Measurements from ENCODE around the gene GNA12.

Gene GNA12

DNA sequence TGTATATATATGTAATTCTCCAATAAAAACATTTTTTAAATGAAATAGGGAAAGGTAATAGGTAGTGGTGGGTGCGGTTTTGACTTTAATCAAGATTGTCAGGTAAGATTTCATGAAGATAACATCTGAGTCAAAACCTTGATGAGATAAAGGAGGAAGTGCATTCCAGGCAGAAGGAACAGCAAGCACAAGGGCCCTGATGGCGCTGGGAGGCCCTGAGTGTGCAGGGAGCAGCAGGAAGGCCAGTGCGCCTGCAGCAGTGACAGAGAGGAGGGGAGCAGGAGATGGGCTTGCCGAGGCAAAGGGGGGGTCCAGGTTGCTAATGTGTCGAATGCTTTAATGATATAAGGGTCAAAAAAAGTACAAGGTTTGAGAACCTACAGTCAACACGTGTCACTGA is 69.8 kb downstream of the GNA12 start:
- in situ Hi-C loops (cut with HindIII; ENCODE audit: low pct_ligation_motif_present, low pct_unique_long_range_greater_than_20kb, low sequenced_read_pairs), result no loop called here

DNA sequence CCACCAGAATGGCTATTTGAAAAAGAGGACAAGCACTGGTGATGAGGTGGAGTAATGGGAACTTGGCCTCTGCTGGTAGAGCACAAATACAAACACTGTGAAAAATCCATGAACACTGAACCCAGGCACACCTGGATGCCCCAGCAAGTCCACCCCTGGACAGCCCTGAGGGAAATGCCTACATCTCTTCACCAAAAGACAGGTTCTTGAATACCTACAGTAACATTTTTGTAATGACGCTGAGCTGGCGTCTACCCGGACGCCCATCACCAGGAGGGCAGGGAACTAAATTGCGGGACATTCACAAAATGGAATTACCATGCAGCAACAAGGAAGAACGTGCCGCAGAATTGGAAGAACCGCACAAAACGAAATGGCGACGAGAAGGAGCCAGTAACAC is 70.5 kb downstream of the GNA12 start:
- in situ Hi-C loops (cut with HindIII; ENCODE audit: low pct_ligation_motif_present, low pct_unique_long_range_greater_than_20kb, low sequenced_read_pairs), result no loop called here
- DNase-seq, result no peak

More for the DNA sequence above, 69.8 kb downstream of the GNA12 start:
- no peak for DNase-seq

- in situ Hi-C loops (cut with HindIII; ENCODE audit: low pct_ligation_motif_present, low pct_unique_long_range_greater_than_20kb, low sequenced_read_pairs), result no loop called here
- no peak for DNase-seq
These were observed 72.8 kb downstream of the GNA12 start for GRCh38 chr7:2771274-2771731.

GRCh38 chr7:2764621-2765020 is 79.5 kb downstream of the GNA12 start:
- in situ Hi-C loops (cut with HindIII; ENCODE audit: low pct_ligation_motif_present, low pct_unique_long_range_greater_than_20kb, low sequenced_read_pairs), result no loop called here
- DNase-seq, result no peak

DNA sequence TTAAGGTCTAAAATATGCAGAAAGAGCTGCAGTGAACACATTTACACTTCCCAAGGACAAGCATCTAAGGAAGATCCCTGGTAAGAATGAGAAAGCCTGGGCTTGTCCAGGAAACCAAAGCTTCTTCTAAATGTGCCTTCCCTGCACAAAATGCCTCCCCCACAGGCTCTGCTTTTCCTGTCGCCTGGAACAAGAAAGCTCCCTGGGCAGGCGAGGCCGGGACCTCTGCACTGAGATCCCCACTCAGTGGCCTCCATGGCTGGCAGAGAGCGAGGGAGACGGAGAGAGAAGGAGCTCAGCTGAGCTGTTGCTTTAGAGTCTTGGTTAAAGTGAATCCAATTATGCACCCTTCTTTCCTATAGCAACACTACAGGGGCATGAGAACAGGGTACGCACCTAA is 80.5 kb downstream of the GNA12 start:
- in situ Hi-C loops (cut with HindIII; ENCODE audit: low pct_ligation_motif_present, low pct_unique_long_range_greater_than_20kb, low sequenced_read_pairs), result no loop called here
- no peak for DNase-seq

- in situ Hi-C loops (cut with HindIII; ENCODE audit: low pct_ligation_motif_present, low pct_unique_long_range_greater_than_20kb, low sequenced_read_pairs), result no loop called here
- no peak for DNase-seq
These were observed 82.2 kb downstream of the GNA12 start for GRCh38 chr7:2761801-2762497.

DNA sequence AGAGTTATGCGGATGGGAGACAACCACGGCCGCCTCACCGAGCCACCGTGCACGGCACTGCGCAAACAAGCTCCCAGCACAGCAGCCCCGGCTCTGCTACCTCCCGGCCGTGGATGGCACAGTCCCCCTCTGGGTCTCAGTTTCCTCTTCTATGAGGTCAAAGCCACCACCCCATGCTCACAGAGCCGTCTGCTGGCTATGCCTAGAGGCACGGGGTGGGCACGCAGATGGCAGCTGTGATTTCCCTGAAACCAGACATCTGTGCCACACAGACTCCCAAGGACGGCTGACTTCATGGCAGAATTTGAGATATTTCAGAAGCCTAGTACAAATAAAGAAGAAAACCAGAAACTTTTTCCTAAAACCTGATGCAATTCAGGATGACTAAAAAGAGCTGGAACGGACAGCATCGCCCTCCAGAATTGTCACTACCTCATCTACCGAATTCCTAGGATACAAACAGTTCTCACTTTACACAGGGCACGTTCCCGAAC is 82.9 kb downstream of the GNA12 start:
- in situ Hi-C loops (cut with HindIII; ENCODE audit: low pct_ligation_motif_present, low pct_unique_long_range_greater_than_20kb, low sequenced_read_pairs), result no loop called here

GRCh38 chr7:2760098-2760889 is 83.8 kb downstream of the GNA12 start:
- in situ Hi-C loops (cut with HindIII; ENCODE audit: low pct_ligation_motif_present, low pct_unique_long_range_greater_than_20kb, low sequenced_read_pairs), result no loop called here
- DNase-seq, result peak; percentile 80

More for the DNA sequence above, 82.9 kb downstream of the GNA12 start:
- DNase-seq, result no peak

DNA sequence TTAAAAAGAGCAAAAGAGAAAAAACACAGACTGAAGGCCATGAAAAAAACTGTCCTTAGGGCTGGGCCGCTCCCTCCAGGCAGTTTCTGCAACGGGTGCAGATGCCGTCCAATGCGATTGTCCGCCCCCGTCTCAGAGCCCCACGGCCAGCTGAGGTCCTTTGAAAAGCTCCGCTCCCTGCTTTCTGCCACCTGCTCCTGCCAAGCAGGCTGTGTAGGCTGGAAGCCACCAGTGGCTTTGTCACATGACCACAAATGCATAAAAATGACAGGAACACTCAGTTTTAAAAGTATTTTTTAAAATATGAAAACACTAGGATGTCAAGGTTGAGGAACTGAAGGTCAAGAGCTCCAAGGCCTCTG is 84.4 kb downstream of the GNA12 start:
- DNase-seq, result no peak
- in situ Hi-C loops (cut with HindIII; ENCODE audit: low pct_ligation_motif_present, low pct_unique_long_range_greater_than_20kb, low sequenced_read_pairs), result no loop called here

DNA sequence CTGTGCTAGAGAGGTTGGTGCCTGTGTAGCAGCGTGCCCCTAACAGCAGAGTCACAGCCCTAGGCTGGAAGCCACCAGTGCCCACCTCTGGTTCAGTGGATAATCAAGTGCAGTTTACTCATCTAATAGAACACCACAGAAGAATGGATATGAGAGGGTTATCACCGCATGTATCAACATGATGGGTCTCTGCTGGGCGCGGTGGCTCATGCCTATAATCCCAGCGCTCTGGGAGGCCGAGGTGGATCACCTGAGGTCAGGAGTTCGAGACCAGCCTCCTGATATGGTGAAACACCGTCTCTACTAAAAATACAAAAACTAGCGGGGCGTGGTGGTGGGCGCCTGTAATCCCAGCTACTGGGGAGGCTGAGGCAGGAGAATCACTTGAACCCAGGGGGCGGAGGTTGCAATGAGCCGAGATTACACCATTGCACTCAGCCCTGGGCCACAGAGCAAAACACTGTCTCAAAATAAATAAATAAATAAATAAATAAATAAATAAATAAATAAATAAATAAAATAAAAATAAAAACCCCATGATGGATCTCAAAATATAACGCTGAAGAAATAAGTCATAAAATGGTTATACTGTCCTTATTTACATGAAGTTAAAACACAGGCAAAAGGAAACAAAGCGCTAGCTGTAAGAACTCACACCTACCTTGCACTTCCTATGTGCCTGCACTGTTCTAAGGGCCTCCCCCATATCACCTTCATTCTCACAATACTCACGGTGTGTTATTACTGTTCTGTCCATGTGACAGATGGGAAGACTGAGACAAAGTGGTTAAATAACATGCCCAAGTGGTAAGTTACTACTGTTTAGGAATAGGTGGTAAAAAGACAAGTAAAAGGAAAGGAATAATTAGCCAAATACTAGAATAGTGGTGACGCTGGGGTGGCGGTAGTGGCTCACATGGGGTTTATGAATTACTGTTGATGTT is 85.2 kb downstream of the GNA12 start:
- peak; percentile 41 for DNase-seq
- in situ Hi-C loops (cut with HindIII; ENCODE audit: low pct_ligation_motif_present, low pct_unique_long_range_greater_than_20kb, low sequenced_read_pairs), result no loop called here

GRCh38 chr7:2757904-2758672 is 86.0 kb downstream of the GNA12 start:
- in situ Hi-C loops (cut with HindIII; ENCODE audit: low pct_ligation_motif_present, low pct_unique_long_range_greater_than_20kb, low sequenced_read_pairs), result no loop called here
- peak; percentile 97 for DNase-seq

GRCh38 chr7:2757361-2757903 is 86.7 kb downstream of the GNA12 start:
- in situ Hi-C loops (cut with HindIII; ENCODE audit: low pct_ligation_motif_present, low pct_unique_long_range_greater_than_20kb, low sequenced_read_pairs), result no loop called here
- peak; percentile 76 for DNase-seq

GRCh38 chr7:2755531-2755930 is 88.6 kb downstream of the GNA12 start:
- in situ Hi-C loops (cut with HindIII; ENCODE audit: low pct_ligation_motif_present, low pct_unique_long_range_greater_than_20kb, low sequenced_read_pairs), result no loop called here
- no peak for DNase-seq

DNA sequence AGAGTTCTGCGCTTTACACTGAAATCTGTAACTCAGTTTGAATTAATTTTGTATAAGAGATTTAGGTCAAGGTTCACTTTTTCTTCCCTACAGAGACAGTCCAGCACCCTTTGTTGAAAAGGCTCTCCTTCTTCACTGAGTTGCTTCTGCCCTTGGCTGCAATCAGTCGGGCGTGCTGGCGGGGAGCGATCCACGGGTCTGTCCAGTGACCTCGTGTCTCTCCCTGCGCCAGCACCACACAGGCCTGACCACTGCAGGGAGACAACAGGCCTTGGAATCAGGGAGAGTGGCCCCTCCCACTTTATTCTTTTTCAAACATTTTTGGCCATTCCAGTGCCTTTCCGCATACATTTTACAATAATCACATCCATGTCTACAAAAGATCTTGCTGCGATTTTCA is 89.2 kb downstream of the GNA12 start:
- DNase-seq, result no peak
- in situ Hi-C loops (cut with HindIII; ENCODE audit: low pct_ligation_motif_present, low pct_unique_long_range_greater_than_20kb, low sequenced_read_pairs), result no loop called here

DNA sequence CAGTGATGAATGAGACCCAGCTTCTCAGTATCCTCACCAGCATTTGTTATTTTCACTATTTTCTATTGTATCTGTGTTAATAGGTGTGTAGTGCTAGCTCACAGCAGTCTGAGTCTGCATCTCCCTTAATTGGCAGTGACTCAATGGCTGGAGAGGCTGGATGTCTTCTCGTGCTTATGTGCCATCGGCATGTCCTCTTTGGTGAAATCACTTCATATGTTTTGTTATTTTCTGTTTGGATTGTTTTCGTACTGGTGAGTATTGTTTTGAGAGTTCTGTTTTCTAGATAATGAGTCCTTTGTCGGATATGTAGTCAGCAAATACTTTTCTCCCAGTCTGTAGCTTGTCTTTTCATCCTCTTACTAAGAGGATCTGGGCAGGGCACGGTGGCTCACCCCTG is 90.0 kb downstream of the GNA12 start:
- in situ Hi-C loops (cut with HindIII; ENCODE audit: low pct_ligation_motif_present, low pct_unique_long_range_greater_than_20kb, low sequenced_read_pairs), result no loop called here
- DNase-seq, result no peak

GRCh38 chr7:2753148-2753547 is 91.0 kb downstream of the GNA12 start:
- DNase-seq, result no peak

GRCh38 chr7:2751086-2751485 is 93.0 kb downstream of the GNA12 start:
- no peak for DNase-seq
- in situ Hi-C loops (cut with HindIII; ENCODE audit: low pct_ligation_motif_present, low pct_unique_long_range_greater_than_20kb, low sequenced_read_pairs), result no loop called here

More at GRCh38 chr7:2753148-2753547, 91.0 kb downstream of the GNA12 start:
- in situ Hi-C loops (cut with HindIII; ENCODE audit: low pct_ligation_motif_present, low pct_unique_long_range_greater_than_20kb, low sequenced_read_pairs), result no loop called here

GRCh38 chr7:2750004-2750407 is 94.1 kb downstream of the GNA12 start:
- no peak for DNase-seq
- in situ Hi-C loops (cut with HindIII; ENCODE audit: low pct_ligation_motif_present, low pct_unique_long_range_greater_than_20kb, low sequenced_read_pairs), result no loop called here
